Neural progenitor cell (in vitro differentiated cells): Measurements from ENCODE around the gene ASNSD1. TPM values are rescaled to one million over a fixed set of nuclear protein-coding genes. Genes with fewer than 3 reads are reported as not detected.

Experiments
- DNase-seq: peaks from one replicate; pipeline ENCODE4 v3.0.0-alpha.2; 2016; ENCODE audit warnings: low spot score
- H2AFZ ChIP-seq: fragments of 200-600 bp; sonication (generic); replicated peaks from 2 replicates; pipeline ENCODE4 v1.6.1; 2016; ENCODE audit warnings: antibody characterized with exemption
- H3F3A ChIP-seq: fragments of 200-600 bp; sonication (generic); 2 replicates; pipeline ENCODE4 v1.6.1; 2016; ENCODE audit warnings: antibody characterized with exemption, low read depth
- H3K27ac ChIP-seq: fragments of 200-600 bp; sonication (generic); 2 replicates; pipeline ENCODE4 v1.5.1; 2016; ENCODE audit warnings: mild to moderate bottlenecking
- H3K27me3 ChIP-seq: fragments of 200-600 bp; sonication (generic); 2 replicates; pipeline ENCODE4 v1.6.1; 2016; ENCODE audit warnings: mild to moderate bottlenecking, moderate library complexity
- H3K36me3 ChIP-seq: fragments of 200-600 bp; sonication (generic); 2 replicates; pipeline ENCODE4 v1.5.1; 2016
- H3K4me1 ChIP-seq: fragments of 200-600 bp; sonication (generic); 2 replicates; pipeline ENCODE4 v1.6.1; 2016; ENCODE audit warnings: mixed run types
- H3K4me2 ChIP-seq: fragments of 200-600 bp; sonication (generic); 2 replicates; pipeline ENCODE4 v1.6.1; 2016
- H3K4me3 ChIP-seq: fragments of 200-600 bp; sonication (generic); 2 replicates; pipeline ENCODE4 v1.5.1; 2016
- H3K79me2 ChIP-seq: fragments of 200-600 bp; sonication (generic); 2 replicates; pipeline ENCODE4 v1.6.1; 2016; ENCODE audit warnings: low read depth
- H3K9ac ChIP-seq: fragments of 200-600 bp; sonication (generic); 2 replicates; pipeline ENCODE4 v1.6.1; 2016
- H3K9me3 ChIP-seq: fragments of 200-600 bp; sonication (generic); 2 replicates; pipeline ENCODE4 v1.5.1; 2016; ENCODE audit warnings: low read depth
- H4K20me1 ChIP-seq: fragments of 200-600 bp; sonication (generic); 2 replicates; pipeline ENCODE4 v1.6.1; 2016; ENCODE audit warnings: low read depth
- H3K27ac Mint-ChIP-seq: 3 replicates; pipeline ENCODE4 v1.8.0; 2021; ENCODE audit warnings: mixed read lengths
- H3K27me3 Mint-ChIP-seq: 2 replicates; pipeline ENCODE4 v1.8.0; 2022; ENCODE audit warnings: low read depth, mild to moderate bottlenecking, inconsistent platforms, moderate library complexity, mixed read lengths; ENCODE audit not compliant: insufficient read depth
- H3K36me3 Mint-ChIP-seq: 3 replicates; pipeline ENCODE4 v1.8.0; 2021; ENCODE audit warnings: mixed read lengths
- H3K4me1 Mint-ChIP-seq: 3 replicates; pipeline ENCODE4 v1.8.0; 2021; ENCODE audit warnings: mixed read lengths
- H3K4me3 Mint-ChIP-seq: 3 replicates; pipeline ENCODE4 v1.8.0; 2021; ENCODE audit warnings: mild to moderate bottlenecking, moderate library complexity, mixed read lengths
- H3K9me3 Mint-ChIP-seq: 3 replicates; pipeline ENCODE4 v1.8.0; 2020; ENCODE audit warnings: mixed read lengths
- CTCF ChIP-seq: fragments of 200-600 bp; sonication (generic); IDR thresholded peaks from 2 replicates; pipeline ENCODE4 v1.5.1; 2017; ENCODE audit warnings: antibody characterized with exemption, mild to moderate bottlenecking
- EZH2 ChIP-seq: fragments of 200-600 bp; sonication (generic); IDR thresholded peaks from 2 replicates; pipeline ENCODE4 v1.6.1; 2017; ENCODE audit warnings: antibody characterized with exemption, mild to moderate bottlenecking, moderate library complexity
- EZH2phosphoT487 ChIP-seq: fragments of 200-600 bp; sonication (generic); IDR thresholded peaks from 2 replicates; pipeline ENCODE4 v1.6.1; 2017; ENCODE audit warnings: antibody characterized with exemption
- total RNA-seq: library from RNA; depleted of rRNA; stranded (reverse); fragments of >200 nt; gene quantifications from 2 replicates; pipeline ENCODE4 v1.2.3, GENCODE V29; 2015; ENCODE audit warnings: low replicate concordance

Gene ASNSD1
- total RNA-seq, 1 donor from 2014 or later = 100 TPM

GRCh38 chr2:189658306-189659212 is 2.7 kb upstream of the ASNSD1 start:
- H3K27ac Mint-ChIP-seq = no peak overlapping the region
- H3K27me3 Mint-ChIP-seq = no peaks in the 10 kb centered on the region
- no peak overlapping the region for H3K4me3 Mint-ChIP-seq

GRCh38 chr2:189659734-189660133 is 1.5 kb upstream of the ASNSD1 start:
- H3K4me2 ChIP-seq = no peak overlapping the region
- Mint-ChIP-seq H3K4me3 (no peak overlapping the region), H3K36me3 (no peaks in the 10 kb centered on the region), H3K4me1 (peaks cover 7% of the 10 kb centered on the region), H3K9me3 (no peaks in the 10 kb centered on the region), H3K27ac (no peak overlapping the region), H3K27me3 (no peaks in the 10 kb centered on the region)
- no peaks in the 10 kb centered on the region for H3K27me3 ChIP-seq
- H3K9ac ChIP-seq = no peak overlapping the region
- peaks cover 33% of the 10 kb centered on the region for H3K79me2 ChIP-seq
- no peak overlapping the region for H3K27ac ChIP-seq
- H3K4me1 ChIP-seq = peaks cover 6% of the 10 kb centered on the region
- H4K20me1 ChIP-seq = peaks cover 3% of the 10 kb centered on the region
- H3F3A ChIP-seq = no peaks in the 10 kb centered on the region
- TF ChIP-seq EZH2 (no peak), EZH2phosphoT487 (no peak)
- H2AFZ ChIP-seq = no peak overlapping the region
- no peak for DNase-seq
- H3K36me3 ChIP-seq = no peaks in the 10 kb centered on the region
- no peaks in the 10 kb centered on the region for H3K9me3 ChIP-seq
- H3K4me3 ChIP-seq = no peak overlapping the region

More at GRCh38 chr2:189658306-189659212, 2.7 kb upstream of the ASNSD1 start:
- Histone ChIP-seq H2AFZ (peak overlapping the region; percentile 77), H3K9ac (no peak overlapping the region), H3F3A (no peaks in the 10 kb centered on the region), H3K27ac (no peak overlapping the region), H3K4me3 (no peak overlapping the region), H3K4me1 (peaks cover 6% of the 10 kb centered on the region), H3K4me2 (no peak overlapping the region), H4K20me1 (peaks cover 3% of the 10 kb centered on the region), H3K9me3 (no peaks in the 10 kb centered on the region), H3K36me3 (no peaks in the 10 kb centered on the region), H3K27me3 (no peaks in the 10 kb centered on the region), H3K79me2 (peaks cover 23% of the 10 kb centered on the region)
- H3K4me1 Mint-ChIP-seq = peaks cover 5% of the 10 kb centered on the region
- DNase-seq = no peak
- H3K36me3 Mint-ChIP-seq = no peaks in the 10 kb centered on the region
- TF ChIP-seq CTCF (no peak), EZH2phosphoT487 (no peak), EZH2 (no peak)
- peaks cover 4% of the 10 kb centered on the region for H3K9me3 Mint-ChIP-seq

- H3K27me3 Mint-ChIP-seq = no peaks in the 10 kb centered on the region
- no peak overlapping the region for H2AFZ ChIP-seq
- no peaks in the 10 kb centered on the region for H3K9me3 ChIP-seq
- H3K27ac Mint-ChIP-seq = no peak overlapping the region
- no peaks in the 10 kb centered on the region for H3K9me3 Mint-ChIP-seq
- H3K36me3 ChIP-seq = no peaks in the 10 kb centered on the region
- peaks cover 3% of the 10 kb centered on the region for H4K20me1 ChIP-seq
- H3K4me2 ChIP-seq = no peak overlapping the region
- no peaks in the 10 kb centered on the region for H3K27me3 ChIP-seq
- H3K4me1 Mint-ChIP-seq = peaks cover 7% of the 10 kb centered on the region
- no peak overlapping the region for H3K4me3 Mint-ChIP-seq
- no peak overlapping the region for H3K27ac ChIP-seq
- TF ChIP-seq EZH2 (no peak), EZH2phosphoT487 (no peak), CTCF (no peak)
- peaks cover 6% of the 10 kb centered on the region for H3K4me1 ChIP-seq
- H3K79me2 ChIP-seq = peaks cover 38% of the 10 kb centered on the region
- H3K9ac ChIP-seq = no peak overlapping the region
- no peak overlapping the region for H3K4me3 ChIP-seq
- DNase-seq = no peak
- H3F3A ChIP-seq = no peaks in the 10 kb centered on the region
- H3K36me3 Mint-ChIP-seq = no peaks in the 10 kb centered on the region
Observed at GRCh38 chr2:189660803-189661147, 484 bp upstream of the ASNSD1 start.

DNA sequence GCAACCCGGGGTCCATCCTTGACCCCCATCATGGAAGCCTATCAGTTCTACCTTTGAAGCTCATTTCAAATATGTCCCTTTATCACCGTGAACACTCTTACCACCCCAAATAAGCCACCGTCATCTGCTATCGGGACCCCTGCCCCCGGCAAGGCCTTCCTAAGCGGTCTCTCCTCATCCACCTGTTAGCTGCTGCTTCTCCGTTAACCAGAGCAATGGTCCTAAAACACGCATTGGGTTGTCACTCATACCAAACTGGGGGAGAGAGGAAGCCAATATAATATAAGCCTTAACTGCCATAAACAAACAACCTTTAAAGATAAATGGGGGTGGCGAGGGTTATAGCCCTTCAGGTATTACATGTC is 680 bp downstream of the ASNSD1 start:
- H3K27ac Mint-ChIP-seq = no peak overlapping the region
- peaks cover 6% of the 10 kb centered on the region for H3K4me1 ChIP-seq
- peak overlapping the region; percentile 94 for H3K4me2 ChIP-seq
- H3K79me2 ChIP-seq = peaks cover 43% of the 10 kb centered on the region
- H3K27me3 ChIP-seq = no peaks in the 10 kb centered on the region
- no peak for DNase-seq
- peaks cover 3% of the 10 kb centered on the region for H4K20me1 ChIP-seq
- H3F3A ChIP-seq = no peaks in the 10 kb centered on the region
- H3K27ac ChIP-seq = no peak overlapping the region
- H3K4me3 Mint-ChIP-seq = no peak overlapping the region
- H3K27me3 Mint-ChIP-seq = no peaks in the 10 kb centered on the region
- peak overlapping the region; percentile 84 for H3K4me3 ChIP-seq
- no peaks in the 10 kb centered on the region for H3K36me3 ChIP-seq
- no peak for TF ChIP-seq EZH2
- peak overlapping the region; percentile 88 for H2AFZ ChIP-seq
- H3K9me3 Mint-ChIP-seq = no peaks in the 10 kb centered on the region
- H3K9ac ChIP-seq = peak overlapping the region; percentile 90
- H3K36me3 Mint-ChIP-seq = peaks cover 8% of the 10 kb centered on the region
- peaks cover 7% of the 10 kb centered on the region for H3K4me1 Mint-ChIP-seq
- H3K9me3 ChIP-seq = no peaks in the 10 kb centered on the region
